Ecto neural progenitor cell (in vitro differentiated cells): ENCODE results near the gene TBX21.

Source experiments
- DNase-seq: peaks from one replicate; pipeline ENCODE4 v3.0.0-alpha.2; 2018; ENCODE audit warnings: low spot score

The TBX21 gene

DNA sequence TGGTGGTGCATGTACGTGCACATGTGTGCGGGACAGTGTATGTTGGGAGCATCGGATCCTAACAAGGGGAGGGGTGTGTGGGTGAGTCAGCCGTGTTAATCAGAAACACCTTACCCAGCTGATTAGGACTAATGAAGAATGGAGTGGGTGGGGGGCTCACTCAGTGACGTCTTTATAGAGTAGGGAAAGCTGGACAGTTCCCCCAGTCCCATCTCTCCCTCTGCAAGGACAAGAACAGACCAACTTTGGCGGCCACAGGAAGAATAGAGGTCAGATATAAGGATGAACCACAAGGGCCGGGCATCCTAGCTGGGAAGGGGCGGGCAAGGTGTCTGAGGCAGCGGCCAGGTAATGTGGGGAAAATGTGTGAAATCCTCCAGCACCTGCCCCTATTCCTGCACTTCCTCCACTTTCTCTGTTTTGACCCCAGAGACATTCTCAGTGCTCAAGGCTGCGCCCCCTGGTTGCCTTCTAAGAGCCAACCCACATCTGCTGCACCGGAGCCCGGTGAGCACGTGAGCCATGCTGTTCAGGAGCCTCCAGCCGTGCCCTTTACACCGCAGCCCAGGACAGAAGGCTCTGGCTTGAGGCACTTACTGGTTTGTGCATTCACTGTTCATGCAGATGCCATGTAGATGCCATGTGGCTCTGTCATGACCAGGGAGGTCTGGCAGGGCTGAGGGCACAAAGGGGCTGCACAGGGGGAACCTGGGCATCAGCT is 18.9 kb upstream of the TBX21 start:
- DNase-seq: no peak

DNA sequence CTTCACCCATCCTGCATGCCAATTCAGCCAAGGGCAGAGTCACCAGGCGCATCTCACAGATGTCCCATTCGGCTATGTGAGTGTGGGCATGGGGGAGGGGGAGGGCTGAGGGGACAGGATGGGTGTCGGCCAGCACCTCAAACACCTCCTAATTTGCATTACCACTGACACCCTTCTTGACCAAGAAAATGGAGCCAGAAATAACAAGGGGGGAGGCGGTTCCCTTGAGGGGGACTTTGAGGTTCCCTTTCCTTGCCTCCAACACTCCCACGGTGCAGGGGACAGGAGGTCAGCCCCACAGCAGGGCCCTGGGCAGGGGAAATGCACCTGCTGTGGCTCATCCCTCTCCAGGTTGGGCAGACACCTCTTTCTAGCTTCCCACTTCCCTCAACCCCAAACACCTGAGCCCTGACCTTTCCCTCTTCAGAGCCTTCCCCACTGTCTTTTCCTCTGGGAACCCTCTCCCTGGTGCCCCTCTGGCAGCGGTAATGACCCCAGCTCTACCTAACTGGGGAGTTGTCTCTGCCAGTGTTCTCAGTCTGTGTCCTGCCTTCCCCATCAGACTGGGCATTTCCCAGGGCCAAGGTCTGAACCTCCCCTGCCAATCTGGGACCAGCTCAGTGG is 18.2 kb upstream of the TBX21 start:
- DNase-seq: no peak

DNA sequence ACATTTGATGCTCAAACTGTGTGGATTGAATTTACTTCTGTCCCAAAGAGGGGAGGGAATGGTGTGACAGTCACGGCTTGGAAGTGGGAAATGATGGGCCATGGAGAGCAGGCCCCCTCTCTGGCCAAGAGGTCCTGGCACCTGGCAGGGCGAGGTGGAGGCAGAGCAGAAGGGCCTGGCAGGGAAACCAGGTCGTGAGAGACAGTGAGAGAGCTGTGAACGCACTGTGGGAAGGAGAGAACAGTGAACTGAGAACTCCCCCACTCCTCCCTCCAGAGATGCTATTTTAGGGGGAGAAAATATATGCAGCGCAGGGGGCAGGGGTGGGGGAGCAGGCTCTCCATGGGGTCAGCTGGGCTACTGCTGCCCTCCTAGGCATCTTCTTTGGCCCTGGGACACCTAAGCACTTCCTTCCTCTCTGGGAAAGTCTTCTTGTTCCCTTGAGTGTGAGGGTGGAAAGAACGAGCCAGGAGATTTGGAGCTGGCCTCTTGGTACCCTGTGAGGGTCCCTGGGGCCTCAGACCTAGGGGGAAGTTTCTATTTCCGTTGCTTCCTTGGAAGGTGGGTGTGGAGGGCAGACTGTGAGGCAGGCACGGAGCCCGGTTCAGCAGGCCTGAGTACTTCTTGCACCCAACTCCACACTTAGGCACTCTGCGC is 17.2 kb upstream of the TBX21 start:
- DNase-seq: no peak

GRCh38 chr17:47716375-47716774 is 16.7 kb upstream of the TBX21 start:
- no peak for DNase-seq

DNA sequence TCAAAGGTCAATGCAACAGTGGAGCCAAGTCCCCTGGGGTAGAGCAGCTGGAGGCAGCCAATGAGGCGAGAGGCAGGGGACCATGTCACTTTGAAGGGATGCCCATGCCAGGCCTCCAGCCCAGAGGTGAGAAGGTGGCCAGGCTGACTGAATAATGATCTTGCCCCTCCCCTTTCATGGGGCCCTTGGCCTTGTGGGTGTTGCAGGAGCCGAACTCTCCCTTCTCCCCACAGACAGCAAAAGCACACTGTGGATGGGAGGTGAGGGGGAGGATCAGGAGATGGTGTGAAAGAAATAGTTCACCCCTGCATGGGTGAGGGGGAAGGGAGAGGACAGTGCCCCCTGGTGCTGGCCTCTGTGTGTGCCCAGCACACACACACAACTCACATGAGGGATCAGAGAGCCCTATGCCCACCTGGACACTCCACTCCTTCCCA is 15.8 kb upstream of the TBX21 start:
- DNase-seq: no peak

DNA sequence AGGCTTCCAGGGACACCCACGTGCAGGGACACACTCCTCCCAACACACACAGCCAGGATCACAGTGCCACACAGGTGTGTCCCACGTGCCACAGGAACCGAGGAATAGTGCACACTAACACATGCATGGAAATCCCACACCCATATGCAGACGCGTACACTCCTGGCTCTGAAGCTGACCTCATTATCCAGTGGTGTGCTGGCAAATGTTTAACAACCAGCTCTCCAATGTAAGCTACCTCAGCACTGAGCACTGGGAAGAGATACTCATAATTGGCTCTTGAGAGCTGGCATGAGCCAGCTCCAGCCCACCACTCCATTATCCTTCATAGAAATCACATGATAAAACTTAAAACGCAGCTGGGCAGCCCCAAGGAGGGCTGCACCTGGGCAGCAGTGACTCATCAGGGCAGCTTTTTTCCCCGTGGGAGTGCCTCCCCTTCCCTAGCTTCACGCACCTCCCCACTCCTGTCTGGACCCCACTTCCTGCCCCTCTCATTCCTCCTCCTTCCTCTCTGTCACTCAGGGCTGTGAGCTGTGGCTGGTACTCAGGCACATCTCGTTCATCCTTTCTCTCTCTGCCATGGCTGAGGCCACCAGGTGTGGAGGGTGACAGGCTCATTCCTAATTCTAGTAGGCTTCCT is 14.9 kb upstream of the TBX21 start:
- no peak for DNase-seq

- DNase-seq: no peak
Observed at GRCh38 chr17:47718634-47719405, 14.2 kb upstream of the TBX21 start.

- no peak for DNase-seq
Observed at GRCh38 chr17:47719411-47720152, 13.5 kb upstream of the TBX21 start.

DNA sequence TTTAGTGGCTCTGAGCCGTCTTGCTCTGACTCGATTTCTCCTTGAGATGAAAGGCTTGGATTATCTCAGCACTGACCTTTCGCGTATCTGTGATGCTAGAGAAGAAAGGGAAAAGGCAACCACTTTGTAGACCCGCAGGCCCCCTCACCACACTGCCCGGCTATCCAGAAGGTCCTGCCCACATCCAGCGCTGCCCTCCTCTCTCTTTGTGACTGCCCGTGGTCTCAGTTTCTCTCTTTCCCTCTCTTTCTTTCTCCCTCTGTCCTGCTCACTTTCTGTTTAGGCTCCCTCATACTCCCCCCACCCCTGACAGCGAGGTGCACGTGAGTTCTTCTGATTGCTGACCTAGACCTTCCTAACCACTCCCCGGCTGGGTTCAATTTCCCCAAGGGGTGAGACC is 12.8 kb upstream of the TBX21 start:
- DNase-seq: no peak

DNA sequence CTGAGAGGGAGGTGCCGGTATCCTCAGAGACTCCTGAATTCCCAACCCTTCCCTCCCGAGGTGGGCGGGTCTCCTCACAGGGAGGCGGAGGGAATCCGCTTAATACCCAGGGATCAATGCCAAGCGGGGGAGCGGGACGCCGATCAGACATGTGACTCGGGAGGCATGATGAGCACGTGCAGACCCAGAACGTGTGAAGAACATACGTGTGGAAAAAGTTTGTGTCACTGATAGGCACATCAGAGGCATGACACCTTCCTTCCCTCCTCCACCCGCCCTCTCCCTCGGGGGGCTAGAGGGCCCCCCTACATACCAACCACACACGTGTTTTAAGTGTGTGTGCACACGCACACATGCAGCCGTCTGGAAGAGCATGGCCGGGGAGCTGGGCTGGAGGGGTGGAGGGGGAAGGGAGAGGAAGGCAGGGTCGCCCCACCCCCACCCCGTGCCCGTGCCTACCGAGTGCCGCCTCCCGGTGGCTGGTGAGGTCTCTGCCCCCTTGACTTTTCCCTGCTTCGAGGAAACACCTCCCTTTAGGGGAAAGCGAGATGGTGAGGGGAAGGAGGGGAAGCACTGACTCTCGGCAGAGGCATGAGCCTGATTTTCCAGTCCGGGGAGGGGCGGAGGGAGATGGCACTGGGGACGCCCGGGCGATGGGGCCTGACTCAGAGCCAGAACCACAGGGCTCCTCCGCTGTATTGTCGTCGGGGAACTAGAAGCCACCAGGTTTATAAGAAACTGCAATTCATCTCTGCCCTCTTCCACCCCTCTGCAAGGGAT is 12.1 kb upstream of the TBX21 start:
- no peak for DNase-seq

DNA sequence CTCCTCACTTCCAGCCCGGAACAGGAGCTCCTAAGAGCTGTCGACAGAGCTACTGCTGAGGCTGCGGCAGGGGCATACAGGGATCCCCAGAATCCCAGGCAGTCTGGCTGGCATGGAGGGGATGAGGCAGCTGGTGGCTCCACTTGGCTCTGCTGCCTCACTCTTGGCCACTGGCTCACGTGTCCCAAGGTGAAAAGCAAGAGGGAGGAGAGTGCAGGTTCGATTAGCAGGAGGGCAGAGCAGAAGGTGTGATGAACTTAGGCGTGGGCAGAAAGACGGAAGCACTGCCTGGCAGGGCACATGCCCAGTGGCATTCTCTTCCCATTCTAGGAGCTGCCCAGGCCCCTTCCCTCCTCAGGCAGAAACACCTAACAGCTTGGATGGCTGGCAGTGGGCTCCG is 11.3 kb upstream of the TBX21 start:
- DNase-seq: no peak

GRCh38 chr17:47724705-47725104 is 8.3 kb upstream of the TBX21 start:
- DNase-seq: no peak

GRCh38 chr17:47725446-47726111 is 7.5 kb upstream of the TBX21 start:
- no peak for DNase-seq

DNA sequence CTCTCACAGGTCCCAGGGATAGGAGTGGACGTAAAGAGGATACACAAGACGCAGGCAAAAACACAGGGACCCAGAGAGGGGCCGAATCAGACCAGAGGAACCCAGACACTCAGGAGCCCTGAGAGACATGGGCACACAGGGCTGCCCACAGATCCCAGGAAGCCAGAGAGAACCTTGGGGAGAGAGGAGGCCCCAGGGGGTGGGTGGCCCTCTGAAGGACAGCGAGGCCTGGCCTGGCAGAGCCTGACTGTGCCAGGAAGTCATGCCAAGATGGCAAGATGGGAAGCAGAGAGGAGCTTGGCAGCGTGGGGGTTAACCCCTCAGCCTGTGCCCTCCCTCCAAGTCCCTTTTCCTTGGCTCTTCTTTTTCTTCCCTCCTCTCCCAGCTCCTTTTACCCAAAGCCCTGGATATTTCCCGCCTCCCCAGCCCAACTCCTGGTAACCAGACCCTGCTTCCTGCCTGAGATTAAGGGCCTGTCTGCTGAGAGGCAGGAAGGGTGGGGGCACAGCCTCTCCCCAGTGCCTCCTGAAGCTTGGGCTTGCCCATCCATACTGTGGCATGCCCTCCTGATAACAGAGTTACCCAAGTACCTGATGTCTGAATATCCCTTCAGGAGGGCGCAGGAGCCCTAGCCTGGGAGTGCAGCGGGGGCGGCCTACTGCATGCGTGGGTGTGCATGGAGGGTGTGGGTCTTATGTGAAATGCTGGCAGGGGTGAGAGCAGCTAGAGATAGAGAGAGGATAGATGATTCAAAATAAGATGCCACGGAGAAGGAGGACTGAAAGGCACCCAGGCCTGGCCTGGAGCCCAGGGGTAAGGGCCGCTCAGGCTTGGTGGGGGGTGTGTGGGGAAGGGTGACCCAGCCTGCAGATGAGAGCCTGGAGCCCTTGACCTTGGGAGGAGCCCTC is 6.0 kb upstream of the TBX21 start:
- DNase-seq: no peak

GRCh38 chr17:47727704-47728036 is 5.4 kb upstream of the TBX21 start:
- DNase-seq: no peak

DNA sequence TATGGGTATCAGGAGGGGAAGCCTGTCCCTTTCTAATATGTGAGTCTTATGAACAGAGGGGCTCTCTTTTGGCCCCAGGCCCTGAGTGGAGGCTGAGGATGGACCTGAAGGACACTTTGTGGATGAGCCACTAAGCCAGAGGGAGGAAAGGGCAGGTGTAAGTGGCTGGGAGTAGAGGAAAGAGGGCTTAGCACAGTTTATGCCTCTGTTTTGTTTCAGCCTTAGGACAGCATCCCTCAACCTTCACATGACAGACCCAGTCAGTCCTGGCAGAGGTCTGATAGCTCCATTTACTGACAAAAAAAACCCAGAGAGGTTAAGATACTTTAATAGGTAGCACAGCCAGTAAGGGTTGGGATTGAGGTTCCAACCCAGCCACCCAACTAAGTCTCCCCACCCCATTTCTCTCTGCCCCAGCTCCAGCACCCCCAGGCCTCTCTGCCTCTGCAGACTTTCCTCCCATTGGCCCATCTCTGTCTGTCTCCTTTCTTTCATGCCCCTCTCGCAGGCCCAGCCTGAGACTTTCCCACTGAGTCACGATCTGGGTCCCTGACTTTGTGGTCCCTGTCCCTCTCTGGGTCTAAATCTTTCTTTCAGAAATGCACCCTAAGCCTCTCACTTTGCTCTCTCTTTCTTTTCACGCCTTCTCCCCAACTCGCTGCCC is 4.7 kb upstream of the TBX21 start:
- DNase-seq: no peak

DNA sequence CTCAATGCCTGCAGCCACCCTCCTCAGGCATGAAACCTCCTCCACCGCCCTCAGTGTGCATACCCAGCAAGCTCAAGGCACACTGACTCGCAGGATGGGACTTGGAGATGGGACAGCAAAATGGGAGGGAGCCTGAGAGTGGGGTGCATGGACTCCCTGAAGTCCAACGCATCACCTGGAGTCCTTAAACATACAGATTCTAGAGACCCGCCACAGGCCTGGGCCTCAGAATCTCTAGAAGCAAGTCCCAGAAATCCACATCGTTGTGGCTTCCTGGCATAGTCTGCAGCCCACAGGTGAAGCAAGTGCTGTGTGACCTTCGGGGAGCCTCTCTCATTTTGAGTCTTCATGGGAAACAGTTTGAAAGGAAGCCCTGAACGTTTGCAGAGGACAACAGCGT is 3.6 kb upstream of the TBX21 start:
- no peak for DNase-seq

DNA sequence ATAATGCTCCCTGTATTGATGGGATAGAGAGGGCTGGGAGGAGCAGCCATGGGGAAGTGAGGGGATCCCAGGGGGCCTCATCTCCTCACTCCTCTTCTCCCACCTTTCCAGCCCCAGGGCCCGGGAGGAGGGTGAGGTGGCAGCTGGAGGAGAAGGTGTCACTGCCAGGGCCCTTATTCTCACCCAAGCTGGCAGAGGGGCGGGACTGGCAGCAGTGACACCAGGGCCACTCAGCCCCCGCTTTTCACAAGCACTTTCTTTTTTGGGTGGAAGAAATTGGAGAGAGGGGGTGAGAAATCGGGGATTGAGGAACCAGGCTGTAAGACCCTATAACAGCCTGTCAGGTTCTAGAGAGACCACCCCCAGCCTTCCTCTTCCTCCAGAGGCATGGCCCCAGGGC is 2.4 kb upstream of the TBX21 start:
- DNase-seq: no peak

GRCh38 chr17:47731396-47731795 is 1.6 kb upstream of the TBX21 start:
- no peak for DNase-seq
